ENCODE measurements around the gene PDE10A.

- TF ChIP-seq CTCF (IDR thresholded peaks at IDR 0.05; ENCODE audit: insufficient read depth, low read length) = no peak
- no peak for TF ChIP-seq GABPA (IDR thresholded peaks at IDR 0.05; ENCODE audit: low read depth)
These were observed 178.7 kb downstream of the PDE10A start for GRCh38 chr6:165484178-165484889.

All from HL-60 (cell line).